NCI-H1436 (cell line): ENCODE measurements around the gene GBX1.

Experiments
- DNase-seq: peaks from one replicate; lab custom pipeline; 2025; lab: John Stamatoyannopoulos, UW

The GBX1 gene

DNA sequence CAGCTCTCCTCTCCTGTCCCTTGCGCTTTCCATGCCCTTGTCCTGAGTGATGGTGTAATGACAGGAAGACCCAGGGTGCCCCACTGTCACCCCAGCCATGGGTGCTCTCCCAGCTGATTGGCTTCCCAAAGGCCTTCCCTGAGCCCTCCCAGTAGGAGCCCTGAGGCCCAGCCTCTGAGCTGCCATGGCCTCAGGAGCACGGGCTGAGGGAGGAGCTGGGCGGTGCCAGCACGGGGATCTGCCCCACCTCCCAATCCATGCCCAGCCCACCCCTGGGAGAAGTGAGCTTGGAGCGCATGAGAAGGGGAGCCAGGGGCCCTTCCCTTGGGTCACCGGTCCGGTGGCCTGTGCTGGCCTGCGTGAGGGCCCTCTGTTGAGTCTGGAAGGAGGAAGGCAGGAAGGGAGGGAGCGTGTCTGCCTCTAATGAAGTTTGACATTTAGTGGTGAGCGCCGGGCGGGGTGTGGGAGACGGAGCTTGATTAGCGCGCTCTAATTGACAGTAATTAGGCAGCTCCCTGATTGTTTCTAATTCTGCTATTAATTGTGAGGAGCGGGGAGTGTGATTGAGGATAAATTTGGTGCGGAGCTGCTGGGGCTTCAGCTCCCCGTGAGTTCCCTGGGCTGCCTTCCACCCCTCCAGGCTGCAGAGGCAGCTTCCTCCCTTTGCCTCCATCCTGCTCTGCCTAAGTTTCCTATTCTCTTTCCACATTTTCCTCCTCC is 28.3 kb downstream of the GBX1 start:
- DNase-seq, result no peak

GRCh38 chr7:151138153-151138851 is 29.2 kb downstream of the GBX1 start:
- no peak for DNase-seq

DNA sequence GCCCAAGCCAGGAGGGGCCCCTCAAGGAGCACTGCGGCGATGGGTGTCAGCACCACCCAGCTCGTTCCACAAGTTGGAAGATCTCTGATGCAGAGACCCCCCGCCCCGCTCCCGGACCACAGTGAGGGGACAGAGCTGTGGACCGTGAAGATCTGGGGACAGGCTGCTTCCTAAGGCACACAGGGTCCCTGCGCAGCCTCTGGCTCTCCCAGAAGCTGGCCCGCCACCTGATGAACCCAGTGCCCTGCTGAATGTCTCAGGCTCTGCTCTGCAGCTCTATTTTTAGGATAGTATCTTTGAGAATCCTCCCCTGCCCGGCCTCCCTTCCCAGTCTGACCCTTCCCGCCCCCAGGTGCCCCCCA is 29.7 kb downstream of the GBX1 start:
- DNase-seq, result no peak

- DNase-seq, result no peak
Observed at GRCh38 chr7:151137076-151137675, 30.3 kb downstream of the GBX1 start.

- no peak for DNase-seq
Observed at GRCh38 chr7:151135866-151136843, 31.3 kb downstream of the GBX1 start.

- no peak for DNase-seq
Observed at GRCh38 chr7:151135525-151135845, 32.0 kb downstream of the GBX1 start.

GRCh38 chr7:151134743-151135524 is 32.6 kb downstream of the GBX1 start:
- DNase-seq, result no peak

DNA sequence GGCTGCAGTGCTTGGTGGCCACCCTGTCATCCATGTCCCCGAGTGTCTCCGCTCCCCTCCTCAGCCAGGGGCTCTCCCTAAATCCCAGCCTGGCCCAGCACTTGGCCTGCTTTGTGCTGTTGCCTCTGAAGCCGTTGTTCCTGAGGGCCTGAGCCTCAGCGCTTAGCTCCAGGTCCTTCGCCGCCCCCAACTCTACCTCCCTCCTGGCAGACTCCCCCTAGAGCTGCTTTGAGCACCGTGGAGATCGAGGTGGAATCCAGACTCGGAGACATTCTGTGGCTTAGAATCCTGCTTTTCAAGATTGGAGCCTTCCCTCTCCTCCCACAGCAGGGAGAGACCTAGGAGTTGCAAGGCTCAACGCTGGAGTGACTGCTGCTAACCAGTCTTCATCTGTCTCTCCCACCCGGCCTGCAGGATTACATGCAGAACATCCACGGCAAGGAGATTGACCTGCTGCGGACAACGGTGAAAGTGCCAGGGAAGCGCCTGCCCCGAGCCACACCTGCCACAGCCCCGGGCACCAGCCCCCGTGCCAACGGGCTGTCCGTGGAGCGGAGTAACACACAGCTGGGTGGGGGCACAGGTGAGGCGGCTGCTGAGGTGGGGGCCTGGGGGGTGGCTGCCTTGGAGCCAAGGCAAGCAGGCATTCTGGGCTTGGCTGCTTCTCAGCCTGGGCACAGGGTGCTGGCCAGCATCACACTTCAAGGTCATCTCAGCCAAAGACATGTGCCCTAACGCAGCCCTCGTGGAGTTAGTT is 33.3 kb downstream of the GBX1 start:
- DNase-seq, result no peak

DNA sequence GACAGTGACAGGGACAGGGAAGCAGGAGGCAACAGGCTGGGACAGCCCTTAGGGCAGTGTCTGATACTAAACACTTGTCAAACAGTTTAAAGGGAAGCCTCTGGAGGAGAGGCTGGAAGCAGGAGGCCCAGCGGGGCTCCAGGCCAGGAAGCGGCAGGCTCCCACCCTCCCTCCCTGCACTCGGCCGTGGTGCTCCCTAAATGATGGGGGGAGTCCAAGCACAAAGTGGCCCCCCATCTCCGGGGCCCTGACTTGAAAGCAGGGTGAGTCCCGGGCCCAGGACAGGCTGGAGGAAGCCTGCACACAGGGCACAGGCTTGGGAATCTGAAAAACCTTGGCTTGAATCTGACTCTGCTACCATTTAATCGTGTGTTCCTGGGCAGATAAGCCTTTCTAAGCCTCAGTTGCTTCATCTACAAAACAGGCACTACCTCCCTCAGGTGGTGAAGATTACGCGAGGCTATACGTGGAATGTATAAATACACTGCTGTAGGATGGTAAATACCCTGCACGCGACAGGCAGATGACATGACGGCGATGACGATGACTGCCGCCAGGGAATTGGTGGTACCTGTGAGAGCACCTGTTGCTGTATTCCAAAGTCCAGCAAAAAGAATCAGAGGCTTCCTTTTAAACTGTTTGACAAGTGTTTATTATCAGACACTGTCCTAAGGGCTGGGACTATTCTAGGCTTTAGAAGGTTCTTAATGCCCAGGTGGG is 34.1 kb downstream of the GBX1 start:
- no peak for DNase-seq

DNA sequence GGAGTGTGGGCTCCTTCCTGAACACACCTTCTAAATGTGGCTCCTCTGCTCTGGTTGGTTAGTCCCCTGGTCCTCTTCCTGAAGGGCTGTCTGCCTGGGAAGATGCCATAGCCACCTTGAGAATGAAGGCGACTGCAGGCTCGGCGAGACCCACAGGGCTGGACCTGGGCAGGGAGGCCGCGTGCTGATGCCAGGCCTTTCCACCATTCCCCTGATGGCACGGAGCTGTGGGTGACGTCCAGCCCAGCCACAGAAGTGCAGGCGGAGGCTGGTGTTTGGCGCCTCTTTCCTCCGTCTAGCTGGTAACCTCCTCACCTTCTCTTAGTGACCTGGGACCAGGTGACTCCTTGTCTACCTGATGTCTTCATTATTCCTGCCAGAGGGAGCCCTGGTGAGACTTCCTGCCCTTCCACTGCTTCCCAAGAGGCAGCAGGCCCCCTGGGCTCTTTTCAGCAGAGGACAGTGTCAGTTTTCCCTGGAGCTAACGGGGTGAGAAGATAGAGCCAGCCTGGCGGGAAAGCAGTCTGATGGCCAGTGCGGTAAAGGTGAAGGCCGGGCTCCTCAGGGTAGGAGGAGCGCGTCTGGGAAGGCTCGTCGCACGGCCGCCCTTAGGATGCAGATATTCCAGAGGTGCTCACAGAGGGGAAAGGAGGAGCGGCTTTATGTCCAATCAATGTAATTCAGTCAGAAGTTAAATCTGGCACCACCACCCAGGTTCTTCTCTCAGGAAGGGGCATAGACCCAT is 34.9 kb downstream of the GBX1 start:
- no peak for DNase-seq

GRCh38 chr7:151131592-151132293 is 35.8 kb downstream of the GBX1 start:
- DNase-seq, result no peak

DNA sequence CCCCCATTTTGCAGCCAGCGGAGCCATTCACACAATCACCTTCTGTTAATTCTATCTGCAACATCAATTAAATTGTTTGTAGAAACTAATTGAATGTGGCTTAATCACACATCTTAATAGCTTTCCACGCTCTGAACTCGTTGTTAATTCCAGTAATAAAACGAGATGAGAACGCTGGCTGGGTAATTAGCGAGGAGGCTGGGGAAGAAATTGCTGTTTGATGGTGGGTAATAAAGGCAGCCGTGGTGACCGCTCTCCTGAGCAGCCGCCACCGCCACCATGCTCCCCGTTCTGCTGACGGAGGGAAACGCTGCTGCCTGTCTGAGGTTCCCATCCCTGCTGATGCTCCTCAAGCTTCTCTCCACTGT is 36.3 kb downstream of the GBX1 start:
- DNase-seq, result no peak

DNA sequence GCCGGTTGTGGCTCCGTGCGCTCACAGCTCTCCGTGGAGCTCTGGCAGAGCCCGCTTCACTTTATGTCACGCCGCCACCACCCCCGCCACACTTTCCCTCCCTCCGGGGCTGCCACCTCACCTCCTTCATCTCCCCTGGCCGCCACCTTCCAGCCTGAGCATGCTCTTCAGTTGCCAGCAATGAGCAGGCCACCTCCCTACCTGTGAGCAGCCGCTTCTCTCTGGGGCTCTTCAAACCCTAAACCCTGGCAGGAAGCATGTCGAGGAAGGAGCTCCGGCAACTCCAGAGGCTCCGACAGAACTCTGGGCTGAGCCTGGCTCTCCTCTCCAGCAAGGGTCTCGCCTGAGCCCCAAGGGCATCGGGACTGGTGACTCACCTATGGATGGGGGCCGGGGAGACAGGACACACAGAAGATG is 36.7 kb downstream of the GBX1 start:
- DNase-seq, result no peak

DNA sequence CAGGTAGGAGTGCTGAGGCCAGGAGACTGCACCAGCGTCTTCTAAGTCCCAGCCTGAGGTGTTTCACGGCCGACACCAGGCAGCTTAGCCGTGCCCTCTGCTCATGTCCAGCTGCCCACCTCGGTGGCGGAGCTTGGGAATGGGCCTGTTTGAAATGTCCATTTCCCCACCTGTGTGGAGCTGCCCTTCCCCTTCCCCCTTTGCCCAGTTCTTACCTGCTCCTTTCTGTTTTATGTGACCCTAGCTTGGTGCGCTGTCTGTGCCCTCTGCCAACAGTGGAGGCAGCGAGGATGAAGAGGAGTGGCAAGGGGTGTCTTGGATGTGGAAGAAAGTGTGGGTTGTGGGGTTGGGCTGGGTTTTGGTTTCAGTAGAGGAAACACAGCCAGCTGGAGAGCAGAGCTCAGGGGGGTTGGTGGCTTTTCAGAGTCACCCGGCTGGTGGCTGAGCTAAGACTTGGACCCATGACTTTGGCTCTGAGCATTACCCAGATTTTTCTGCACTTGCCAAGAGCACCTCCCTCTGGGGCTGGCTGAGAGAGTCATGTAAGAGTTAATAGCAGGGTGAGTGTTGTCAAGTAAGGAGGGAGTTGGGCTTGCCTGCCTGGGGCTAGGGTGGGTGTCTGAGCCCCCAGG is 37.4 kb downstream of the GBX1 start:
- no peak for DNase-seq

- DNase-seq, result no peak
Observed at GRCh38 chr7:151129117-151129959, 38.2 kb downstream of the GBX1 start.

- no peak for DNase-seq
Observed at GRCh38 chr7:151128716-151129115, 38.8 kb downstream of the GBX1 start.

DNA sequence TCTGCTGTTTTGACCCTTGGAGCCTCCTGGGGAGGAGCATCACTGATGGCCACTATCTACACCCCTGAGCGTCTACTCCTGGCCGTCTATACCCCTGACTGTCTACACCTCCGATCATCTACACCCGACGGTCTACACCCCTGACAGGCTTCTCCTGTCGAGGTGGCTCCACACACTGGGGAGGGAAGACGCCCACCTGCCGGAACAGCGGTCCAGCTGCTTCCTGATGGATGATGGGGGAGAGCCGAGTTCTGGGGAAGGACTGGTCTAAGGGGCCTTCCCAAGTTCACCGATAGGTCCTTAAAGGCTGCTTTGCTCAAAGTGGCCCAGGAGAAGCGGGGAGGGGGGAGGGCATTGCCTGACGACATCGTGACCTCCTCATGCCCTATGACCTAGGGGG is 39.4 kb downstream of the GBX1 start:
- no peak for DNase-seq
